Measurements from ENCODE around the gene GRN. TPM values are rescaled to one million over a fixed set of nuclear protein-coding genes. Genes with fewer than 3 reads are reported as not detected.

GRN gene
- total RNA-seq, 1 experiment from 2014 or later: 127 TPM

GRCh38 chr17:44396946-44397345 lies 51.8 kb downstream of the GRN start:
- no peak overlapping the region for H3K4me3 Mint-ChIP-seq
- no peak overlapping the region for H3K4ac ChIP-seq (ENCODE audit: low read depth, low read length)
- no peaks in the 10 kb centered on the region for H3K79me2 ChIP-seq (ENCODE audit: insufficient read depth, low read length)
- H2BK5ac ChIP-seq (ENCODE audit: insufficient read length, low read length): no peak overlapping the region
- H3K9me3 Mint-ChIP-seq: no peaks in the 10 kb centered on the region; a peak in 1 of 5 replicates
- H4K8ac ChIP-seq (replicated peaks; ENCODE audit: insufficient read length, low read depth, low read length): no peak overlapping the region
- no peak for TF ChIP-seq CTCF (conservative IDR thresholded peaks at IDR 0.05)
- H3K4me2 ChIP-seq (ENCODE audit: insufficient read depth, insufficient read length, low read length): no peak overlapping the region
- H4K91ac ChIP-seq (ENCODE audit: insufficient read length, low read depth, low read length): no peak overlapping the region
- H3K27ac Mint-ChIP-seq: peak overlapping the region in 1 of 3 experiments; percentile 62; a peak in 2 of 7 replicates
- no peak overlapping the region for H3K56ac ChIP-seq (ENCODE audit: insufficient read length, low read depth, low read length)
- no peak overlapping the region for H2AK5ac ChIP-seq (ENCODE audit: insufficient read length, low read length)
- DNase-seq: peak; percentile 20
- no peaks in the 10 kb centered on the region for H3K9me3 ChIP-seq (ENCODE audit: control insufficient read depth, low read depth, low read length)
- no peaks in the 10 kb centered on the region for H3K23me2 ChIP-seq (ENCODE audit: insufficient read length, low read depth, low read length, poor library complexity, severe bottlenecking)
- no peaks in the 10 kb centered on the region for H3K27me3 ChIP-seq (ENCODE audit: insufficient read depth, low read length)
- no peaks in the 10 kb centered on the region for H3K79me1 ChIP-seq (ENCODE audit: insufficient read depth, low read depth, low read length, poor library complexity, severe bottlenecking)
- H2AFZ ChIP-seq (ENCODE audit: low read length): no peak overlapping the region
- H3K9ac ChIP-seq (ENCODE audit: extremely low read depth, insufficient read length, low read length): no peak overlapping the region
- no peak overlapping the region for H3K27ac ChIP-seq (ENCODE audit: insufficient read length, low read depth, low read length)
- no peaks in the 10 kb centered on the region for H3K4me1 ChIP-seq (ENCODE audit: insufficient read depth, low read length)
- H3T11ph ChIP-seq (ENCODE audit: low read length): no peak overlapping the region
- no peak overlapping the region for H4K5ac ChIP-seq (ENCODE audit: insufficient read length, low read depth, low read length)
- H4K20me1 ChIP-seq (ENCODE audit: control insufficient read depth, insufficient read depth, insufficient read length): no peaks in the 10 kb centered on the region
- H2BK120ac ChIP-seq (ENCODE audit: low read depth, low read length, poor library complexity, severe bottlenecking): no peak overlapping the region
- H3K23ac ChIP-seq (ENCODE audit: insufficient read length, low read depth, low read length): no peak overlapping the region
- H3K18ac ChIP-seq (ENCODE audit: insufficient read length, low read depth, low read length): no peak overlapping the region
- no peak overlapping the region for H2BK12ac ChIP-seq (ENCODE audit: insufficient read length, low read depth, low read length)
- no peak overlapping the region for H3K14ac ChIP-seq (ENCODE audit: insufficient read depth, low read length)
- no peak overlapping the region for H2BK15ac ChIP-seq (ENCODE audit: low read depth, low read length)
- H3K4me1 Mint-ChIP-seq: no peaks in the 10 kb centered on the region
- H3K27me3 Mint-ChIP-seq (ENCODE audit: low read depth): peaks cover 1% of the 10 kb centered on the region
- peaks cover 25 to 49% (median 46%) of the 10 kb centered on the region in 3 experiments; a peak in 6 of 7 replicates for H3K36me3 Mint-ChIP-seq (ENCODE audit: insufficient read depth in 1 of 3, low read depth in 3 of 3)
- no CpG with 5 or more reads among the region's 5 CpGs for WGBS (ENCODE audit: extremely low coverage, insufficient read length, low lambda C conversion rate)
- no peak overlapping the region for H2BK20ac ChIP-seq (ENCODE audit: low read depth, low read length, poor library complexity, severe bottlenecking)

Data from H9 (cell line).